Nephron (organoid): ENCODE data around the gene ATF6B.

ENCODE experiments used
- H3K27ac Mint-ChIP-seq, 3 experiments: 2 replicates each; pipeline ENCODE4 v1.8.0; 2020; ENCODE audit warnings: mixed read lengths in 3 of 3, mild to moderate bottlenecking in 2 of 3, moderate library complexity in 1 of 3
- H3K27me3 Mint-ChIP-seq: 2 replicates; pipeline ENCODE4 v1.8.0; 2021; ENCODE audit warnings: low read depth, mild to moderate bottlenecking, moderate library complexity, mixed read lengths
- H3K36me3 Mint-ChIP-seq: 2 replicates; pipeline ENCODE4 v1.8.0; 2020; ENCODE audit warnings: low read depth, mixed read lengths
- H3K4me1 Mint-ChIP-seq: 2 replicates; pipeline ENCODE4 v1.8.0; 2020; ENCODE audit warnings: mixed read lengths
- H3K4me3 Mint-ChIP-seq, 3 experiments: 2 replicates each; pipeline ENCODE4 v1.8.0; 2020; ENCODE audit warnings: mild to moderate bottlenecking in 3 of 3, mixed read lengths in 3 of 3, moderate library complexity in 2 of 3
- H3K9me3 Mint-ChIP-seq: 2 replicates; pipeline ENCODE4 v1.8.0; 2020; ENCODE audit warnings: mixed read lengths
- TF ChIP-seq, protein P1 (sequence below), 3 experiments: fragments of 200-600 bp; sonication (generic); IDR thresholded peaks; one replicate each; pipeline ENCODE4 v1.5.0; 2021; ENCODE audit warnings: antibody characterized with exemption in 3 of 3; ENCODE audit not compliant: unreplicated experiment in 3 of 3

ATF6B gene

DNA sequence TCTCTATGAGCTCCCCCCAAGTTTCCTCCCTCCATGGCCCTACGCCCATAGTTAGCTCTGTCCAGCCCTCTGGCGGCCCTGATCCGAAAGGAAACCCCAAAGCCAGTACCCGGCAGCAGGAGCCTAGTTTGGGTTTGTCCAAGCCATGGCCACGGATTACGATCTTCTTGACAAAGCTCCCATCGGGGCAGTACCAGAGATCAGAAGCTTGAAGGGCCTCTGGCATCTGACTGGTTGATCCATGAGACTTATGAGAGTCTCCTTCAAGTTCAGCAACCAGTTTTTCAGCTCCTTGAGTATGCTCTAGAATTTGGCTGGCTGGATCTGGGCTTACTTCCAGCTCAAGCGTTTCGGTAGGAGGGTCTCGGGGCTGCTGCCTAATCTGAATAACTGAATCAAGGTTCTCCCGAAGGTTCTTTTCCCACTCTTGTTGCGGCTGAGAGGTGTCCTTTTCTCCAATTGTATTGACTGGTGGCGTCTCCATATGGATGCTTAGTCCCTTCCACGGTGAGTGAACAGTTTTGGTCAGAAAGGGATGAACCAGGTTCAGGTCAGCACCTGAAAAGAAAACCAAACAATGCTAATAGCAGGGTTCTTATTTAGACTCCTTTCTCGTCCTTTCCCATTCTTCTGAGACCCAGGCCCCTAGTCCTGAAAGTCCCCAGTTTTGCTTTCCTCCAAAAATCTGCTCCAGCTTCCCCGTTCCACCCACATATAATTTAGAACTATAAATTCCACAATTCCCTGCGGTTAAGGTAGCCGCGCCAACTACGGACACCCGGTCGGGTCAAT, 1.4 kb upstream of the ATF6B start:
- TF ChIP-seq, protein P1, sequence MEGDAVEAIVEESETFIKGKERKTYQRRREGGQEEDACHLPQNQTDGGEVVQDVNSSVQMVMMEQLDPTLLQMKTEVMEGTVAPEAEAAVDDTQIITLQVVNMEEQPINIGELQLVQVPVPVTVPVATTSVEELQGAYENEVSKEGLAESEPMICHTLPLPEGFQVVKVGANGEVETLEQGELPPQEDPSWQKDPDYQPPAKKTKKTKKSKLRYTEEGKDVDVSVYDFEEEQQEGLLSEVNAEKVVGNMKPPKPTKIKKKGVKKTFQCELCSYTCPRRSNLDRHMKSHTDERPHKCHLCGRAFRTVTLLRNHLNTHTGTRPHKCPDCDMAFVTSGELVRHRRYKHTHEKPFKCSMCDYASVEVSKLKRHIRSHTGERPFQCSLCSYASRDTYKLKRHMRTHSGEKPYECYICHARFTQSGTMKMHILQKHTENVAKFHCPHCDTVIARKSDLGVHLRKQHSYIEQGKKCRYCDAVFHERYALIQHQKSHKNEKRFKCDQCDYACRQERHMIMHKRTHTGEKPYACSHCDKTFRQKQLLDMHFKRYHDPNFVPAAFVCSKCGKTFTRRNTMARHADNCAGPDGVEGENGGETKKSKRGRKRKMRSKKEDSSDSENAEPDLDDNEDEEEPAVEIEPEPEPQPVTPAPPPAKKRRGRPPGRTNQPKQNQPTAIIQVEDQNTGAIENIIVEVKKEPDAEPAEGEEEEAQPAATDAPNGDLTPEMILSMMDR (IDR thresholded peaks at IDR 0.05; ENCODE audit: unreplicated experiment in 3 of 3): no peak

DNA sequence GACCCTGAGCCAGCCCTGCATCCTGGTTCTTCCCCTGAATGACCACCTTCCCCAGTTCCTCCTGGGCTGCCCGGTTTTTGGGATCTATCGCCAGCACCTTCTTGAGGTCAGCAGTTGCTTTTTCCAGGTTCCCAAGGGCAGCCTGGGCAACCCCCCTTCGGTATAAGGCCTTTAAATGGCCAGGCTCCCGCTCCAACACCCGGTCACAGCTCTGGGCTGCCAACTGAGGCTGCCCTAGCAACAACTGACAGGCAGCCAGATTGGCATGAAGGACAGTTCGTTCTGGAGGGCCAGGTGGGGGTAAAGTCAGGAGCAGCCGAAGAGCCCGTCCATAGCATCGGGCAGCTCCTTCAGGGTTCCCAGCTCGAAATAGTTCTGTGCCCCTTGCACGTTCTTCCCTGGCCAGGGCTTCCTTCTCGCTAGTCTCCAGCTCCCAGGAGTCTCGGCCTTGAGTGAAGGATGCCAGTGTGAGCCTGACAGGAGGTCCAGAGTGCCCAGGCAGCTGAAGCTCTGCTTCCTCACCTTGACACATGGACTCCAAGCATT, 778 bp upstream of the ATF6B start:
- Mint-ChIP-seq H3K4me3 (peak overlapping the region; percentile 97 to 100 (median 99)), H3K36me3 (peaks cover 13% of the 10 kb centered on the region), H3K9me3 (no peaks in the 10 kb centered on the region), H3K27me3 (no peaks in the 10 kb centered on the region), H3K4me1 (peaks cover 40% of the 10 kb centered on the region), H3K27ac (peak overlapping the region; percentile 95 to 100 (median 99))
- TF ChIP-seq, protein P1 (IDR thresholded peaks at IDR 0.05; ENCODE audit: unreplicated experiment in 3 of 3): no peak

More for the DNA sequence above, 1.4 kb upstream of the ATF6B start:
- Mint-ChIP-seq H3K36me3 (peaks cover 7% of the 10 kb centered on the region), H3K9me3 (no peaks in the 10 kb centered on the region), H3K27me3 (no peaks in the 10 kb centered on the region), H3K4me3 (peak overlapping the region; percentile 88 to 100 (median 95)), H3K27ac (peak overlapping the region; percentile 94 to 99 (median 97)), H3K4me1 (peaks cover 40% of the 10 kb centered on the region)

DNA sequence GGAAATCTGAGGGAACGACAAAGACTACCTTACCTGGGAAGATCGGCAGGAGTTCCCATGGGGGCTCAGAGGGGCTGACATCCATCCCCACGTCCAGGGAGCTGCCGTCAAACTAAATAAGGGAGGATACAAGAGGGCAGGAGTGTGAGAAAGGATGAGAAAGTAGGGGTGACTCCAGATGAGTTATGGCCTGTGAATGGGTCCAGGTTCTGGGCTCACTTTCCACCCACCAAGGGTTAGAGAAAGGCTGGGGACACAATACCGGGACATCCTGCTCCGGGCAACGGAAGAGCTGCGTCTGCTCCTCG, 683 bp downstream of the ATF6B start:
- TF ChIP-seq, protein P1 (IDR thresholded peaks at IDR 0.05; ENCODE audit: unreplicated experiment in 3 of 3): no peak
- Mint-ChIP-seq H3K27me3 (no peaks in the 10 kb centered on the region), H3K4me3 (peak overlapping the region; percentile 97 to 100 (median 99)), H3K27ac (peak overlapping the region; percentile 95 to 100 (median 99)), H3K4me1 (peaks cover 40% of the 10 kb centered on the region), H3K9me3 (no peaks in the 10 kb centered on the region), H3K36me3 (peaks cover 19% of the 10 kb centered on the region)

DNA sequence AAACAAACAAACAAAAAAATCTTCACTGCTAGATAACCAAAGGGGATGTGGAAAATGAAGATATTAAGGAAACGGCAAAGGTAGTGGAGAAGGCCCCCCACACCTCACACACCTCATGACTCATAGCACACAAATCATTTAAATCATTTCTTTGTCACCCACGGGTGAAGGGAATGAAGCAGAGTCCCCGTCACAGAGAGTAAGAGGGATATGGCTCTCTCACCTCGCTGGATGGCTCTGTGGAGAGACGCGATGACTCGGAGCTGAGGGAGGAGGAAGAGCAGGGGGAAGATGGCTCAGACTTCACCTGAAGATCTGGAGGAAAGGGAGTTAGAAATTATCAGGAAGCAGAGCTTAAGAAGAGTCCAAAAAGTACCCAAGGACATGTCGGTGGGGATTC, 1.2 kb downstream of the ATF6B start:
- Mint-ChIP-seq H3K27me3 (no peaks in the 10 kb centered on the region), H3K27ac (peak overlapping the region; percentile 95 to 100 (median 99)), H3K36me3 (peaks cover 24% of the 10 kb centered on the region), H3K9me3 (no peaks in the 10 kb centered on the region), H3K4me1 (peaks cover 40% of the 10 kb centered on the region), H3K4me3 (peak overlapping the region; percentile 97 to 100 (median 99))
- TF ChIP-seq, protein P1 (IDR thresholded peaks at IDR 0.05; ENCODE audit: unreplicated experiment in 3 of 3): no peak

DNA sequence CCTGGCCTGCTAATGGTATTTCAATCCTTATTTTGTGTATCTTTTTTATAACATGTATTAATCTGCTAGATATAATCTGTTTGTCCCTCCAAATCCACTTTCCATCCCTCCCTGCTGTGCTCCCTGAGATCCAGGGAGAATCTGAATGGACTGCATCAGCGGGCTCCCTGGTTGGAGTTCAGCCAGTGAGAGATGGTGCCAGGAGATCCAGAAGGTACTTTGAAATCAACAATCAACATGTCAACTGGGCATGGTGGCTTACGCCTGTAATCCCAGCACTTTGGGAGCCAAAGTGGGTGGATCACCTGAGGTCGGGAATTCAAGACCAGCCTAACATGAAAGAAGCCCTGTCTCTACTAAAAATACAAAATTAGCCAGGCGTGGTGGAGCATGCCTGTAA, 4.4 kb downstream of the ATF6B start:
- H3K4me1 Mint-ChIP-seq: peaks cover 40% of the 10 kb centered on the region
- no peaks in the 10 kb centered on the region for H3K27me3 Mint-ChIP-seq
- no peak overlapping the region for H3K27ac Mint-ChIP-seq
- H3K9me3 Mint-ChIP-seq: no peaks in the 10 kb centered on the region
- peaks cover 39% of the 10 kb centered on the region for H3K36me3 Mint-ChIP-seq
- TF ChIP-seq, protein P1 (IDR thresholded peaks at IDR 0.05; ENCODE audit: unreplicated experiment in 3 of 3): no peak
- no peak overlapping the region for H3K4me3 Mint-ChIP-seq
